ENCODE data around the gene LDB3. TPM values are rescaled to one million over a fixed set of nuclear protein-coding genes. Genes with fewer than 3 reads are reported as not detected.

The LDB3 gene
- total and polyA plus RNA-seq, 10 donors, result 0.14 to 1.2 (median 0.36) TPM; not detected in 2

- TF ChIP-seq CTCF (IDR thresholded peaks at IDR 0.05 in 8 of 11, conservative IDR thresholded peaks at IDR 0.05 in 3 of 11) (no peak), POLR2AphosphoS5 (IDR thresholded peaks at IDR 0.05) (no peak), POLR2A (IDR thresholded peaks at IDR 0.05) (no peak)
- peaks cover 0 to 76% (median 8%) of the 10 kb centered on the region in 7 donors for H3K27me3 ChIP-seq (replicated peaks in 1 of 7)
- DNase-seq, result no peak
- H3K9me3 ChIP-seq, result no peaks in the 10 kb centered on the region
- H3K36me3 ChIP-seq, result no peaks in the 10 kb centered on the region
- no peak overlapping the region for H3K4me3 ChIP-seq
- H3K27ac ChIP-seq, result no peak overlapping the region
- WGBS, 5 donors, result 84 to 93% (median 88%) methylated on average over 5 of the region's 5 CpGs
- H3K4me1 ChIP-seq, result peaks cover 0 to 18% (median 6%) of the 10 kb centered on the region in 6 donors
- intact Hi-C loops (cut with DNase I; ENCODE audit: low total_unique reads), result no loop called here
Measured at GRCh38 chr10:86763404-86763803, 95.1 kb downstream of the LDB3 start.

- Histone ChIP-seq H3K4me1 (peaks cover 0 to 11% (median 0%) of the 10 kb centered on the region in 6 donors), H3K27me3 (replicated peaks in 1 of 7) (peaks cover 0 to 55% (median 4%) of the 10 kb centered on the region in 7 donors), H3K27ac (no peak overlapping the region), H3K4me3 (no peak overlapping the region), H3K36me3 (no peaks in the 10 kb centered on the region), H3K9me3 (no peaks in the 10 kb centered on the region)
- WGBS, 5 donors, result 62 to 80% (median 75%) methylated on average over 2 of the region's 2 CpGs
- intact Hi-C loops (cut with DNase I; ENCODE audit: low total_unique reads), result no loop called here
- no peak for TF ChIP-seq POLR2A (IDR thresholded peaks at IDR 0.05)
- DNase-seq, result no peak
Measured at GRCh38 chr10:86765548-86765947, 97.2 kb downstream of the LDB3 start.

GRCh38 chr10:86768412-86769062 is 100.2 kb downstream of the LDB3 start:
- Histone ChIP-seq H3K4me1 (peaks cover 0 to 17% (median 0%) of the 10 kb centered on the region in 6 donors), H3K27me3 (replicated peaks in 1 of 7) (peaks cover 0 to 41% (median 3%) of the 10 kb centered on the region in 7 donors), H3K9me3 (no peaks in the 10 kb centered on the region), H3K4me3 (no peak overlapping the region), H3K36me3 (no peaks in the 10 kb centered on the region), H3K27ac (no peak overlapping the region)
- 88 to 100% (median 94%) methylated on average over 1 of the region's 1 CpG for WGBS, 5 donors
- TF ChIP-seq CTCF (IDR thresholded peaks at IDR 0.05 in 8 of 11, conservative IDR thresholded peaks at IDR 0.05 in 3 of 11) (no peak), POLR2AphosphoS5 (IDR thresholded peaks at IDR 0.05) (no peak), POLR2A (IDR thresholded peaks at IDR 0.05) (no peak)
- intact Hi-C loops (cut with DNase I; ENCODE audit: low total_unique reads), result no loop called here
- no peak for DNase-seq

GRCh38 chr10:86769991-86770390 is 101.7 kb downstream of the LDB3 start:
- no peak overlapping the region for H3K4me3 ChIP-seq
- H3K27me3 ChIP-seq (replicated peaks in 1 of 7), result peaks cover 0 to 40% (median under 1%) of the 10 kb centered on the region in 7 donors
- DNase-seq, result no peak
- H3K27ac ChIP-seq, result no peak overlapping the region
- TF ChIP-seq POLR2AphosphoS5 (IDR thresholded peaks at IDR 0.05) (no peak), CTCF (IDR thresholded peaks at IDR 0.05 in 8 of 11, conservative IDR thresholded peaks at IDR 0.05 in 3 of 11) (no peak), POLR2A (IDR thresholded peaks at IDR 0.05) (no peak)
- H3K36me3 ChIP-seq, result no peaks in the 10 kb centered on the region
- H3K9me3 ChIP-seq, result no peaks in the 10 kb centered on the region
- peaks cover 0 to 17% (median 0%) of the 10 kb centered on the region in 6 donors for H3K4me1 ChIP-seq
- WGBS, 5 donors, result 90 to 96% (median 92%) methylated on average over 10 of the region's 10 CpGs
- intact Hi-C loops (cut with DNase I; ENCODE audit: low total_unique reads), result no loop called here

Measured in spleen (tissue), 11 donors.